ENCODE measurements around the gene FIGN. TPM values are rescaled to one million over a fixed set of nuclear protein-coding genes. Genes with fewer than 3 reads are reported as not detected.

FIGN gene
- total RNA-seq, 6 donors from 2014 or later, result 0.91 to 4.5 (median 4.1) TPM

DNA sequence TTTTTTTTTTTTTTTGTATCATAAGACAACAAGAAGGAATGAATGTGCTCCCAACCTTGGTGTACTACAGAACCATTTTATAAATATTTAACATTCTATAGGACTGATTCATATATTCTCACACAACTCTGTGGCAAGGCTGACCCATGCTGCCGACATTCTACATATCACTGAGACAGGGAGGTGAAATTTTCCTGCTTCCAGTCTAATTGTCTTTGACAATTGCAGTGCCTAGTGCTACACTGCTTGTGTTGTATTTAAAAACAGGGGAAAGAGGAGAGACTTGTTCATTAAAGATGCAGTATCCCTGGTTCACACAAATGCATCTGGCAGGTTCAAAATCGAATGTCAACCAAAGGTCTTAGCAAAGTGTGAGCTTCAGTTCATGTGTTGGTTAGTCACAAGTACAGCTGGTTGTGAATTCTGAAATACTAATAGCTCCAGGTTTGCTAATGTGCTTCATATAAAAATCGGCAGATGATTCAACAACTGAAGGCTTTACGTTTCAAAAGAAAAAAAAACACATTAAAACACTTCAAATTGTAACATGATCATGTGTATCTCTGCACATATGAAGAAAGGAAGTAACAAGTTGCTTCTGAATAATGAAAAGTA lies 130.8 kb downstream of the FIGN start:
- no peaks in the 10 kb centered on the region for H3K36me3 ChIP-seq
- TF ChIP-seq, protein P1, sequence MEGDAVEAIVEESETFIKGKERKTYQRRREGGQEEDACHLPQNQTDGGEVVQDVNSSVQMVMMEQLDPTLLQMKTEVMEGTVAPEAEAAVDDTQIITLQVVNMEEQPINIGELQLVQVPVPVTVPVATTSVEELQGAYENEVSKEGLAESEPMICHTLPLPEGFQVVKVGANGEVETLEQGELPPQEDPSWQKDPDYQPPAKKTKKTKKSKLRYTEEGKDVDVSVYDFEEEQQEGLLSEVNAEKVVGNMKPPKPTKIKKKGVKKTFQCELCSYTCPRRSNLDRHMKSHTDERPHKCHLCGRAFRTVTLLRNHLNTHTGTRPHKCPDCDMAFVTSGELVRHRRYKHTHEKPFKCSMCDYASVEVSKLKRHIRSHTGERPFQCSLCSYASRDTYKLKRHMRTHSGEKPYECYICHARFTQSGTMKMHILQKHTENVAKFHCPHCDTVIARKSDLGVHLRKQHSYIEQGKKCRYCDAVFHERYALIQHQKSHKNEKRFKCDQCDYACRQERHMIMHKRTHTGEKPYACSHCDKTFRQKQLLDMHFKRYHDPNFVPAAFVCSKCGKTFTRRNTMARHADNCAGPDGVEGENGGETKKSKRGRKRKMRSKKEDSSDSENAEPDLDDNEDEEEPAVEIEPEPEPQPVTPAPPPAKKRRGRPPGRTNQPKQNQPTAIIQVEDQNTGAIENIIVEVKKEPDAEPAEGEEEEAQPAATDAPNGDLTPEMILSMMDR (IDR thresholded peaks at IDR 0.05), result no peak
- TF ChIP-seq POLR2A (IDR thresholded peaks at IDR 0.05) (no peak), EP300 (IDR thresholded peaks at IDR 0.05) (no peak), POLR2AphosphoS5 (IDR thresholded peaks at IDR 0.05) (no peak)
- 73 to 75% methylated on average over 4 of the region's 4 CpGs for WGBS, 2 donors
- H3K27me3 ChIP-seq, result no peaks in the 10 kb centered on the region
- H3K4me3 ChIP-seq, result no peak overlapping the region
- DNase-seq (no peak), ATAC-seq (ENCODE audit: low FRiP score in 2 of 2) (no peak)
- no peaks in the 10 kb centered on the region for H3K4me1 ChIP-seq
- H3K27ac ChIP-seq, result no peak overlapping the region
- no peaks in the 10 kb centered on the region for H3K9me3 ChIP-seq

DNA sequence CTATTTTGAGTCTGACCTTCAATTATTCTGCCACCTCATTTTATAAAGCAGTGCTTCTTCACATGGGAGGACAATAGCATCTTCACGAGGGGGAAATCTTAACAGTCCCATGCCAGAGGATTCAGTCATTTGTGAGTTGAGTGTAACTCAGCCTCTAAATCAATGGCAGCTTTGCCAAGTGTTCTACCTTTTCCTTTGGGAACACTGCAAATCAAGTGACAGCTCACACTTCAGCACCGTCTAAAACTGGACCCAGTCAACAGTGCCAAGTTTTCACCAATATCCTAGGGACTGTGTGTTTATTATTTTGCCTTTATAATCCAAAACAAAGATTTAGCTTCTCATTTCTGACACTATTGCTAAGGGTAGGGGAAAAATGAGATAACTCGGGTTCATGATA lies 133.6 kb downstream of the FIGN start:
- no peak overlapping the region for H3K4me3 ChIP-seq
- no peak overlapping the region for H3K27ac ChIP-seq
- H3K4me1 ChIP-seq, result no peaks in the 10 kb centered on the region
- TF ChIP-seq EP300 (IDR thresholded peaks at IDR 0.05), result no peak
- TF ChIP-seq POLR2A (IDR thresholded peaks at IDR 0.05), result no peak
- TF ChIP-seq POLR2AphosphoS5 (IDR thresholded peaks at IDR 0.05), result no peak
- TF ChIP-seq, protein P1 (IDR thresholded peaks at IDR 0.05), result no peak
- DNase-seq (no peak), ATAC-seq (ENCODE audit: low FRiP score in 2 of 2) (no peak)
- no peaks in the 10 kb centered on the region for H3K27me3 ChIP-seq
- no peaks in the 10 kb centered on the region for H3K9me3 ChIP-seq
- no peaks in the 10 kb centered on the region for H3K36me3 ChIP-seq
- WGBS, 2 donors, result 63 to 79% methylated on average over 3 of the region's 3 CpGs

DNA sequence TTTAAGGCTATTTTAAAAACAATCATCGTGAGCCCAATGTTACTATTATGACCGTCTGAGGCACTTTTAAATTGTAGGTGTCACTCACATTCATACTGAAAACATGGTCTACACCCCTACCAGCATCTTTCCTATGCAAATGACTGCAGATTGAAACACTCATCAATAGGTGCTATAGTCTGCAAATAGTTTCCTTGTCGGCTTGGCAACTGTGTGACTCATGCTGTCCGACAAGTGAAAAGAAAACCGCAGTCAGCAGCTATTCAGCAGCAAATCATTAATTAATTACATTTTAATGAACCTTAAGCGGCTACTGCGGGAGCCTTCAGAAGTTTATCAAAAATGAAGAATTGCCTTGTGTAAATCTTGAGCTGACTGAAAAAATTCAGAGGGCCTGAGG lies 134.4 kb downstream of the FIGN start:
- DNase-seq (no peak), ATAC-seq (ENCODE audit: low FRiP score in 2 of 2) (no peak)
- WGBS, 2 donors, result 69 to 75% methylated on average over 7 of the region's 7 CpGs

DNA sequence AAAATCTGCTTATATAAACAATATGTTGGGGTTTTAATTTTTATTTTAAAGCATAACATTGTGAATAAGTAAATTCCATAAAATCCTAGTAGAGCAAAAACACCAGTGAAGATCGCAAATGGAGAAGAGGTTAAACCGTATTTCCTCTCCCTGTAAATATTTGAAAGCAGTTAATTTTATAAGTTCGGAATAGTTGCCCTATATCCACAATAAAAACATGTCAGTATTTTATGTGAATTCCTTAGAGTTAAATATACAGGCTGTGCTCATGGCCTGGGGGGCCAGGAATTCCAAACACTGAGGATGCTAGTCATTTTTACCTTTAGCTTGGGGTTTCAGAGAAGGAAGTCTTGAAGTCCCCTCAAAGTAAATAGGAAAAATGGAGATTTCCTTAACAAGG lies 135.0 kb downstream of the FIGN start:
- Histone ChIP-seq H3K4me1 (no peaks in the 10 kb centered on the region), H3K27me3 (no peaks in the 10 kb centered on the region), H3K36me3 (no peaks in the 10 kb centered on the region), H3K9me3 (no peaks in the 10 kb centered on the region), H3K27ac (no peak overlapping the region), H3K4me3 (no peak overlapping the region)
- ATAC-seq (ENCODE audit: low FRiP score in 2 of 2) (no peak), DNase-seq (no peak)
- TF ChIP-seq POLR2AphosphoS5 (IDR thresholded peaks at IDR 0.05) (no peak), EP300 (IDR thresholded peaks at IDR 0.05) (no peak), POLR2A (IDR thresholded peaks at IDR 0.05) (no peak)
- TF ChIP-seq, protein P1 (IDR thresholded peaks at IDR 0.05), result no peak
- WGBS, 2 donors, result 89 to 91% methylated on average over 3 of the region's 3 CpGs

More for the DNA sequence above, 134.4 kb downstream of the FIGN start:
- Histone ChIP-seq H3K36me3 (no peaks in the 10 kb centered on the region), H3K4me3 (no peak overlapping the region), H3K4me1 (no peaks in the 10 kb centered on the region), H3K9me3 (no peaks in the 10 kb centered on the region), H3K27ac (no peak overlapping the region), H3K27me3 (no peaks in the 10 kb centered on the region)
- TF ChIP-seq POLR2A (IDR thresholded peaks at IDR 0.05), result no peak
- TF ChIP-seq EP300 (IDR thresholded peaks at IDR 0.05), result no peak
- TF ChIP-seq POLR2AphosphoS5 (IDR thresholded peaks at IDR 0.05), result no peak
- TF ChIP-seq, protein P1 (IDR thresholded peaks at IDR 0.05), result no peak

DNA sequence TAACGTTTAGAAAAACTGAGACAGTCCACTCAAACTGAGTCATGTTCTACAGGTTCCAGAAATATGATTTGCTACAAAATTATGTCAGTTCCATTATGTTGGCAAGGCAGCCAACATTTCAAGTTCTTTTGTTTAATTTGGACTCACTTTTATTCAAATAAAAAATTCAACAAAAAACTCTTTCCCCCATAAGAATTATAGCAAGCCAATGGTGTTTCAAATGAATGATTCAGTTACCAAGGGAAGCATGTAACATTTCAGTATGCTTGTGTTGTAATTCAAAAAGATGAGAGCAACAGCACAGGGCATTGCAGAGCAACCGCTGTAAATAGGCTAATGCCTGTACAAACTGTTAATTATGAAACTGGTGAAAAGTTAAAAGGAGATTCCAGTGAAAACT lies 140.8 kb downstream of the FIGN start:
- no peak overlapping the region for H3K27ac ChIP-seq
- H3K4me3 ChIP-seq, result no peak overlapping the region
- H3K27me3 ChIP-seq, result no peaks in the 10 kb centered on the region
- TF ChIP-seq POLR2A (IDR thresholded peaks at IDR 0.05) (no peak), POLR2AphosphoS5 (IDR thresholded peaks at IDR 0.05) (no peak), EP300 (IDR thresholded peaks at IDR 0.05) (no peak)
- TF ChIP-seq, protein P1 (IDR thresholded peaks at IDR 0.05), result no peak
- no peaks in the 10 kb centered on the region for H3K36me3 ChIP-seq
- WGBS, 2 donors, result 44 to 47% methylated on average over 2 of the region's 2 CpGs
- DNase-seq (no peak), ATAC-seq (ENCODE audit: low FRiP score in 2 of 2) (no peak)
- no peaks in the 10 kb centered on the region for H3K4me1 ChIP-seq
- H3K9me3 ChIP-seq, result no peaks in the 10 kb centered on the region

All from upper lobe of left lung (tissue), 6 donors.